ENCODE measurements around the gene NOVA2.
A peak's percentile ranks its signal among the peaks of the same experiment; 100 is the strongest.

DNA sequence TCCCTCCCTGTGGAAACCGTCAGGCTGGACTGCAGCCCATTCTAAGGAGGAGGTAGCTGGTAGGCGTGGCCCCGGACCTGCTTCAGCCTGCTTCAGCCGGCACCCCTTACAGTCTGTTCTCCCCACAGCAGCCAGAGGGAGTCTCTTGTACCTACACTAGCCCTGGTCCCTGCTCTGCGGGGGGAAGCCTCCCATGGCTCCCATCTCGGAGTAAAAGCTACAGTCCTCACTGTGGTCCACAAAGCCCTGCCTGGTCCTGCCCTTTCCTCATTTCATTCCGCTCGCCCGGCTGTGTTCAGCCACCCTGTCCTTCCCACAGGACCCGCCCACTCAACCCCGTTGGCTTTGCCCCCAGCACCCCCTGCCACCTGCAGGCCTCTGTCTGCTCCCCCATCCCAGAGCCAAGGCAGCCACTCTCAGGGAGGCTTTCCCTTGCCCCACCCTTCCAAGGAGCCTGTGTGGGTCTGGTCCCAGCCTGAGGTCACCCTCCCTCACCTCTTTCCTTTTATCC, 47.9 kb upstream of the NOVA2 start:
- TF ChIP-seq, protein P1, sequence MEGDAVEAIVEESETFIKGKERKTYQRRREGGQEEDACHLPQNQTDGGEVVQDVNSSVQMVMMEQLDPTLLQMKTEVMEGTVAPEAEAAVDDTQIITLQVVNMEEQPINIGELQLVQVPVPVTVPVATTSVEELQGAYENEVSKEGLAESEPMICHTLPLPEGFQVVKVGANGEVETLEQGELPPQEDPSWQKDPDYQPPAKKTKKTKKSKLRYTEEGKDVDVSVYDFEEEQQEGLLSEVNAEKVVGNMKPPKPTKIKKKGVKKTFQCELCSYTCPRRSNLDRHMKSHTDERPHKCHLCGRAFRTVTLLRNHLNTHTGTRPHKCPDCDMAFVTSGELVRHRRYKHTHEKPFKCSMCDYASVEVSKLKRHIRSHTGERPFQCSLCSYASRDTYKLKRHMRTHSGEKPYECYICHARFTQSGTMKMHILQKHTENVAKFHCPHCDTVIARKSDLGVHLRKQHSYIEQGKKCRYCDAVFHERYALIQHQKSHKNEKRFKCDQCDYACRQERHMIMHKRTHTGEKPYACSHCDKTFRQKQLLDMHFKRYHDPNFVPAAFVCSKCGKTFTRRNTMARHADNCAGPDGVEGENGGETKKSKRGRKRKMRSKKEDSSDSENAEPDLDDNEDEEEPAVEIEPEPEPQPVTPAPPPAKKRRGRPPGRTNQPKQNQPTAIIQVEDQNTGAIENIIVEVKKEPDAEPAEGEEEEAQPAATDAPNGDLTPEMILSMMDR (IDR thresholded peaks at IDR 0.05; ENCODE audit: control extremely low read depth in 1 of 3, insufficient read depth in 1 of 3, low read depth in 1 of 3, low read length in 3 of 3) = peak; percentile 20 to 43 (median 39)
- TF ChIP-seq PHF8 (conservative IDR thresholded peaks at IDR 0.05; ENCODE audit: low read depth, low read length) (no peak), EZH2 (IDR thresholded peaks at IDR 0.05; ENCODE audit: low read depth, low read length, severe bottlenecking) (no peak), CBX5 (IDR thresholded peaks at IDR 0.05; ENCODE audit: low read depth, low read length) (no peak), TEAD4 (IDR thresholded peaks at IDR 0.05; ENCODE audit: low read depth, low read length) (no peak), POLR2A (IDR thresholded peaks at IDR 0.05; ENCODE audit: control extremely low read depth in 1 of 2, low read depth in 2 of 2, low read length in 2 of 2) (no peak), POLR2AphosphoS5 (IDR thresholded peaks at IDR 0.05; ENCODE audit: low read depth, low read length) (no peak), GTF2F1 (IDR thresholded peaks at IDR 0.05; ENCODE audit: borderline replicate concordance, low read depth, low read length) (no peak), EP300 (IDR thresholded peaks at IDR 0.05; ENCODE audit: borderline replicate concordance in 1 of 2, low read depth in 2 of 2, low read length in 2 of 2) (no peak), TAF1 (IDR thresholded peaks at IDR 0.05; ENCODE audit: low read depth, low read length) (no peak), RFX5 (IDR thresholded peaks at IDR 0.05; ENCODE audit: borderline replicate concordance, low read depth, low read length) (no peak), NANOG (IDR thresholded peaks at IDR 0.05; ENCODE audit: insufficient read depth, low read depth, low read length, poor library complexity, severe bottlenecking) (no peak), ZNF274 (IDR thresholded peaks at IDR 0.05; ENCODE audit: borderline replicate concordance, extremely low read depth, low read length) (no peak)
